NCI-H446 treated with DMSO at 0.1 percent for 48 hours (cell line): Measurements from ENCODE around the gene NUDT14.

ENCODE experiments used
- DNase-seq: peaks from one replicate; lab custom pipeline; 2025; lab: John Stamatoyannopoulos, UW

Gene NUDT14

DNA sequence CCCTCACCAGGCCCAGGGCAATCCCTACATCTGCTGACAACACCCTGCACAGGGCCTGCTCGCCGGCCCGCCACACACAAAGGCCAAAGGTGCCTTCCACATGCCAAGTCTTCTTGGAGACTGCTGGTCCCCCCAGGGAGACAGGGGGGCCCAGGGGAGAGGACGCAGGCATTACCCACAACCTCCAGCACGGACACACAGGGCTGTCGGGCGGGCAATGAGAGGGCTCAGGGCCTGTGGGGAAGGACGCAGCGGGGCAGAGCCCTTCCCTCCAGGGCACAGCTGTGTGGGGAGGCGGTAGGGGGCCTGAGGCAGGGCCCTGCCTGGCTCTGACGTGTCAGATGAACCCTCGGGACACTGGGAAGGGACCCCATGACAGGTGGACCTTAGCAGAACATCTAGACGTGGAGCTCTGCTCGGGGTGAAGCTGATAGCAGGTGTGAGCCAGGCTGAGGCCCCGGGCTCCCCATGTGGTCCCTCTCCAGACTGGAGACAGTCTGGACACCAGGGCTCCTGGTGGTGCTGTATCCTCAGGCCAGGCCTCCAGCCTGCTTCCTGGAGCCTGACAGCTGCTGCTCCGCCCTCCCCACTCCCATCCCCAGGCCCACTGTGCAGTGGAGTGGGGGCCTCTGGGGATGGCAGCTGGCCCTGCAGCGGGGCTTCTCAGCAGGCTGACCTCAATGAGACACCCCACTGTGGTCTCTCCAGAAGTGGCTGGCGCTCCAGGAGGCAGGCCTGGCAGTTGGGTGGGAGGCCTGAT lies 31.6 kb upstream of the NUDT14 start:
- no peak for DNase-seq

DNA sequence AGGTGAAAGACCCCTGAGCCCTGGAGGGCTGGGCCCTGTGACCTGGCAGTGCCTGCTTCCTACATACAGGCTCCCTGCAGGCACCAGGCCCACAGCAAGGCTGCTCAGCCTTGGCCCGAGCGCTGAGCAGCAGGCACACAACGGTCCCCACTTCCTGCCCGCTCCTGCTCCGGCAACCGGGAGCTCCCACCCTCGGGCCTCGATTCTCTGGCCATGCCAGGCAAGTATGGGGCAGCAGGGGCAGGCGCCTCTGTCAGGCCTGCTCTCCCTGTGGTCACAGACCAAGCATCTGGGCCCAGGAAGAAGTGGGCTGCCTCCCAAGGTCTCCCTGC lies 30.6 kb upstream of the NUDT14 start:
- no peak for DNase-seq

DNA sequence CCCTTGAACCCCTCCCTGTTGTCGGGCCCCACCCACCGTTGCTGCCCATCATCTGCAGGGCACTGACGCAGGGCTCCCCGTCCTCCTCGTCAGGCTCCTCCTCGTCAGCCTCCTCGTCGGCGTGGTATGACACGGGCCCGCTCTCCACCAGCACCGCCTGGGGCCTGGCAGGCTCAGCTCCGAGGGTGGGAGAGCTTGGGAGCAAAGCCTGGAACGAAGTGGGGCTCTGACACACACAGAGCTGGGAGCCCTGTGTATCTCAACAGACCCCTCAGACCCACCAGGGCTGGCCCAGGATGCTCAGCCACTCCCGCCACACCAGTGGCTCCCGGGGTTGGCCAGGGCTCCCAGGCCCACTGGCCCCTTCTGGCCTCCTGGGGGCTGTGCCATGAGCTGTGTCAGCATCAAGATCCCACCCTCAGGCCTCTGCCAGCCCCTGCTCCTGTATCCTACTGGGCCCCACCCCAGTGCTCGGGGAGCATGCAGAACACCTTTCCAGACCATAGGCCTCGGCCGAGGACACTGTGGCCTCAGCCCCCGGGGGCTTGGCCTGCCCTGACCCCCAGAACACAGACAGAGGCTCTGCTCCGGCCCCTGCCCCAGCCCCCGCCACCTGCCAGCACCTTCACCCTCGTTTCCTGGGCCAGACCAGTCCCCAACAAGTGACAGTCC lies 30.1 kb upstream of the NUDT14 start:
- no peak for DNase-seq

DNA sequence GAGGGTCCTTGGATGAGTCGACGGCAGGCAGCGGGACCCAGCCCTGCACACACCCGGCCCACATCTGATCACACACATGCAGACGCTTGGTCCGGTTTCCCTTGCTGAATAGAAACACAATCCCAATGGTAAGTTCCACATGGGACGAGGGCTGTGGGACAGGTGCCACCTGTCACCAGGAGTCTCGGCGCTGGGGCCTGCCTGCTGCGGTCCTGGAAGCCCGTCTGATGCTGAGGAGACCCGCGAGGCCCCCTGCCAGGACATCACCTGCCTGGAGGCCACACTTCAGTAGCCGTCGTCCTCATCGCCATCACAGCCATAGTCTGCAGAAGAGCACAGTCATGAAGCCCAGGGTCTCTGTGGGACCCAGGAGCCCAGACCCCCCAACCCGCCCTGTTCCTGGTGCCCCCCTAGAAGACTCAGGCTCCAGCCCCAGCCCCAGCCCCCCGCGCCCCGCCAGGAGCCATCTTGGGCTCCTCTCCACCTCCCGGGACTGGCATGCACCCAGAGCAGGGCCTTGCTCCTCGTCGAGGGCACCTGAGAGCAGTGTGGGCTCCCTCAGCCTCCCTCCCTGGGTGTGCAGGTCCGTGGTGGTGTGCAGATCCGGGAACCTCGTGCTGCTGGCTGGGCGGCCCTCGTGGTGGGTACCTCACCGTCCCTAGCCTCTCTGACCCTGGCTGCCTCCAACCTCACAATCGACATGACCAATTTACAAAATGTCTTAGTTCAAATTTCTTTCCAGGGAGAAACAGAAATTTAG lies 29.3 kb upstream of the NUDT14 start:
- no peak for DNase-seq

DNA sequence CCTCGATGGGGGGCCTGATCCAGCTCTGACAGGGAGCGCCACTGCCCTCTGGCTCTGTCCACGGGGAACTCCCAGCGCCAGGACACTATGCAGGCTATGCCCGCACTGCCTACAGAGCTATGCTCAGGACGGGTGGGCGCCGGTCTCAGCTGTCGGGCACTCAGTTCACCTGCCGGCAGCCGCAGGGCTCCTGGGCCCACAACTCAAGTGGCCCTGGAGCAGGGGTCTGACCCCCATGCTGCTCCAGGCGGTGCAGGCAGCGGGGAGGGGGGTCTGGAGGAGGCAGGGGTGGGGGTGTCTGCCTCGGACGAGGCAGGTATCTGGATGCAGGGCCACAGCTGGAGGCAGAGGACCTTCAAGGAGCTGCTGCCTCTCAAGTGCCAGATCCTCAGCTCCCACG lies 28.5 kb upstream of the NUDT14 start:
- no peak for DNase-seq

DNA sequence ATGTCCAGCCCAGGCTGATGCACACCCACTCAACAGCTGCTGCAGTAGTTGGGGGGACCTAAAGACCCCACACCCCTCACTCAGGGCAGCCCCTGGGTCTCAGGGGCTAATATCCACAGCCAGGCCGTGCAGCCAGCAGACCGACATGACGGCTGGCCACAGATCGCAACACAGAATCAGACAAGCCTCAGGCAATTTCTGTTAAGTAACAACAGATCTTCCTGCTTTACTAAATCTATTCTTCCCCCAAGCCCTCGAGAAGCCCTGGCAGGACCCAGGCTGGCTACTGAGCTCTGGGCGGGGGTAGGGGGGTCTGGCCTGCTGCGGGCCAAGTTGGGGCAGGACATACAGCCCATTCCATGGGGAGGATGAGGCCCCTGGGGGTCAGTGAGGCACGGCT lies 28.0 kb upstream of the NUDT14 start:
- DNase-seq, result no peak

DNA sequence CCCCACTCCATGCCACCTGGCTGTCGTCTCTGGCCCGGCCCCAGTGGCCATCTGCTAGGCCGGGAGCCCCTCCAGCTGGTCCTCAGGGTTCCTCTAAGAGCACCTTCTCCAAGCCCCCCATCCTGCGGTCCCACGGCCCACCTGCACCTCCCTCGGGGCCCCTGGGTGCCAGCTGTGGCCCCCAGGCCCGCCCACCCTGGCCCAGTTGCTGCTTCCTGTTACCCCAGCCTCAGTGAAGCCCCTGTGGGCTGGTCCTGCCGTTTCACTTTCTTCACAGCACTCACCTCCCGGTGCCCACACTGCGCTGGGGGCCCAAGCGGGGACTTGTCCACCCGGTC lies 27.6 kb upstream of the NUDT14 start:
- DNase-seq, result no peak

DNA sequence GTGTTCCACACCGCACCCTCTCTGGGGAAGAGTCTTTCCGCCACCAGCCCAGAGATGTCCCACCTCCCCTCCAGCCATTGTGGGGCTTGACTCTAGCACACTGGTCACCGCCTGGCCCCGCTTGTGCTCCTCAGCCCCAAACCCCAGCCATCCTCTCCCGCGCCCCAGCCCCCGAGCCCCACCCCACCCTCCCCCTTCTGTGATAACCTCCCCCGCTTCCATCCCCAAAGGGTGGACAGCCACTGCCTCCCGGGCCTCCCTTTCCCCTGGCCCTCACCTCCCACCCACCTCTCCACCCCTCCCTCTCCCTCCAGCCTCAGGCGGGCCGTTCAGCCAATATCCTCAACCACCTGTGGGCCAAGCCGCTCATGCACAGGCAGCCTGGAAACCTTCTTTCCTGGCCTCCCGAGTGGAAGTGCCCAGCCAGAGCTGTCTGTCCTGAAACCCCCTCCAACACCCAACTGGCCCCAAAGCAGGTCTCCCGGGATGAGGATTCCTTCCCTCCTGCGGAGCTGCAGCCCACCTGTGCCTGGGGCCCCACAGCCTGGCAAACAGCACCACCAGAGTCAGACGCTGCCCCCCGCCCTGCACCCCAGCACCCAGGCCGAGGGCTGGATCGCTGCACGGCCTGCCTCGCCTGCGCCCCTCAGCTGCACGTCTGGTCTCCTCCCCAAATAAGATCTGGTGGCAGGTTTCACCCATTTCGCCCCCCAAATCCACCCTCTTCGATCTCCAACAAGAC lies 27.1 kb upstream of the NUDT14 start:
- DNase-seq, result no peak

DNA sequence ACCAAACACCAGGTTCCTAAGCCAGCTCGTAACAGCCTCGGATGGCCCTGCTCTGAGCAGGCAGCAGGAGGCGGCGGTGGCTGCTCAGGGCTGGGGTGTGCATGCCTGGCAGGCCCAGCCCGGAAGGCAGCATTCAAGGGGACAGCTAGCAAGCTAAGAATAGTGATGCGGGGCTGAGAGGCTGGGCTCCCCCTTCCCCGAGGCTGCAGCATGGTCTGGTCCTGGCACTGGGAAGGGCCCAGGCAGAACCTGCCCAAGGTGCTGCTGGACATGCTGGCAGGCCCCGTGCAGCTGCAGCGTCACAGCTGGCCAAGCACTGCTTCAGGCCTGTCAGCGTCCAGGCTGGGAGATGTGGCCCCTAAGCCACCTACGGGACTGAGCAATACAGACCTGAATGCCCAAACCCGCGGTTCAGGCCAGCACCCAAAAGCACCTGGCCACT lies 26.4 kb upstream of the NUDT14 start:
- no peak for DNase-seq

DNA sequence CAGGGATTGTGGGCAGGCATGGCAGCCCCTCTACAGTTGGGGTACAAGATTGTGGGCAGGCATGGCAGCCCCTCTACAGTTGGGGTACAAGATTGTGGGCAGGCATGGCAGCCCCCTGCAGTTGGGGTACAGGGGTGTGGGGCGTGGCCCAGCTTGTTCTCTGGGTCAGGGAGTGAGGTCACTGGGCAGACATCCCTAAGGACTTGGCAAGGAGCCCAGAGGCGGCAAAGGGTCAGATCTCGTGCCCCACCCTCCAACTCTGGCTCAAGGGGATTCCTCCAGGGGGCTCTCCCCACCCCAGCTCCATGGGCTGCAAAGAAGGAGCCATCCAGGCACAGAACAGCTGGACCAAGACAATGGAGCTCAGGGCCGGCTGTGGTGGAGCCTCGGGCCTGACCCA lies 25.8 kb upstream of the NUDT14 start:
- DNase-seq, result no peak

DNA sequence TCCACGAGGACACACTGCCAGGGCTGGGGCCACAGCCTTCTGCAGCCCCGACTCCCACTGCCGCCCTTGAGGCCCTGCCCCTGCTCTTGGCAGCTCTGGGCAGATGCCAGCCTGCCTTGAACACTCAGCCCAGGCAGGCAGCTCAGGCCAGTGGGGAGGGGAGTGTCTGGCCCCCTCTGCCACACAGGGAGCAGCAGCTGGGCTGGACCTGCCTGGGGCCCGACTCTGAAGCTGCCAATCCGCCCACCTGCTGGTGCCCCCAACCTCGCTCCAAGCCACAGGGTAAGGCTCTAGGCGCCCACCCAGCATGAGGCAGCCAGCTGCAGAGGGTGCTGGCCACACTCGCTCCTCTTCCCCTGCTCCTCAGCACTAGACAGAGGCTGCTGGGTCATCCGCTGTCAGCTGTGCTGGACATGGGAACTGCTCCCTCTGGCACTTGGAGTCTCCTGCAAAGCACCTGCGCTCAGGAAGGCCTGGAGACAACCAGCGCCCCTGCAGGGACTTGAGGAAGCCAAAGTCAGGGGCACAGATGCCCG lies 24.6 kb upstream of the NUDT14 start:
- DNase-seq, result no peak

DNA sequence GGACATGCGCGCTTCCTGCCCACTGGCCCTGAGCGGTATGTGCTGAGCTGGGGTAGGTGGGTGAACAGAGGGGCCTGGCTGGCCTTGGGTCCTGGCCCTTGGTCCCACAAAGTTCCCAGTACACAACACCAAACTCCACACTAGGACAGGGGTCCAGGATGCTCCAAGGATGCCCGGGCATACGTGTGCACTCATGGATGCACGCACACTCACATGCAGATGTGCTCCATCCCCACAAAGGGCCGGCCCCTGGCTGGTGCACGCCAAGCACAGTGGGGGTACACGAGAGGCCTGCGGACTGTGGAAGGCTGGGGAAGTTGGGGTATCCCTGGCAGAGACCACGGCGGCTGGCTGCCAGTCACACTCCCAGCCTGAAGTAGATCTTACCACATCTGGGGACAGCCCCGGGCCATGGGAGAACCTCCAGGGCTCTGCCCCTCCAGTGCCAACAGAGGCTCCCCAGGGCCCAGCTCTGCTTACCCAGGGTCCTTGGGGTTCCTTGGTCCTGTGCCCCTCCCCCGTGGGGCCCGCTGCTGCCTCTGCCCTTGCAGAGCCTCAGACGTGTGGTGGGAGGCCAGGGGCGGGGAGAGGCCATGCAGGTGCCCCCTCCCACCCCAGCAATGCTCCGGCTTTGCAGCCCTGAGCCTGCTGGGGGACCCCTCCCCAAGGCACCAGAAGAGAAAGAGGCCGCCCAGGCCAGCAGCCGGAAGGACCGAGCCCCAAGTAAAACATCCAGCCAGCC lies 24.0 kb upstream of the NUDT14 start:
- no peak for DNase-seq

DNA sequence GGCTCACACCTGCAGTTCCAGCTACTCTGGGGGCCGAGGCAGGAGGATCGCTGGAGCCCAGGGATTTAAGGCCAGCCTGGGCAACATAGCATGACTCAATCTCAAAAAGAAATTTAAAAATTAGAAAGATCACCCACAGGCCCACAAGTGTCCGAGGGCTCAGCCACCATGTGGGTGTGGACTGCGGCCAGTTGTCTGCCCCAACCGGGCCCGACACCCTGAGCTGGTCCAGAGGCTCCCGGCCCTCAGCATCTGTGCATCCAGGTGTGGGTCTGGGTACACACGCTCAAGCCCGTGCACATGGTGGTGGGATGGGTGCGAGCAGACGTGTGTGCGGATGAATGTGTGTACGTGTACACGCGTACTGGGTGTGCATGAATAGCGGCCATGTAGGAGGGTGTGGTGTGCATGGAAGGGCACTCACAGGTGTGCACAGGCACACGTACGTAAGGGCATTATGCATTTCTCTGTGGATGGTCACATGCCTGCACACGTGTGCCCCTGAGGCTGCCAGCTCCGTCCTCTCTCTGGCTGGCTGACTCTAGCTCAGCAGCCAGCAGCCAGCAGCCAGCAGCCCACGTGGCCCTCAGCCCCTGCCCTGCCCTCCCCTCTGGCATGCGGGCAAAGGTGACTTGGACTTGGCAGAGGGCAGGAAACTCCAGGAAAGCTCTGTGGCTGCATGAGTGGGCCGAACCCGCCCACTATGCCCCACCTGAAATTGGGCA lies 23.3 kb upstream of the NUDT14 start:
- DNase-seq, result no peak

DNA sequence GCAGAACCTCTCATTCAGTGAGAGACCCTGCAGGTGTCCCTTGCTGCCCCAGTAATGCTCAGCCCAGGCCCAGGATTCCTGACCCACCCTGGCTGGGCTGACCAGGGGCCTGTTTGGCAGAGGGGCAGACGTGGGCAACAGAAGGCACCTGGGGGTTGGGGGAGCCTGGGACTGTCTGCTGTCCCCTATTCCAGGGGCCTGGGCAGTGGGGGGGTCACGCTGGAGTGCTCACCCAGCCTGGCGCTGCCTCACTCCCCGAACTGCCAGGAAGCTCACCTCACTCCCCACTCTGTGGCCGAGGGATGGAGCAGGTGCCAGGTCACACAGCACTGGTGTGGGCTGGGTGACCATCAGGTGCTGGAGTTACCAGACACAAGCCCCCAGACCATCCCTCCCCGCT lies 22.6 kb upstream of the NUDT14 start:
- no peak for DNase-seq

DNA sequence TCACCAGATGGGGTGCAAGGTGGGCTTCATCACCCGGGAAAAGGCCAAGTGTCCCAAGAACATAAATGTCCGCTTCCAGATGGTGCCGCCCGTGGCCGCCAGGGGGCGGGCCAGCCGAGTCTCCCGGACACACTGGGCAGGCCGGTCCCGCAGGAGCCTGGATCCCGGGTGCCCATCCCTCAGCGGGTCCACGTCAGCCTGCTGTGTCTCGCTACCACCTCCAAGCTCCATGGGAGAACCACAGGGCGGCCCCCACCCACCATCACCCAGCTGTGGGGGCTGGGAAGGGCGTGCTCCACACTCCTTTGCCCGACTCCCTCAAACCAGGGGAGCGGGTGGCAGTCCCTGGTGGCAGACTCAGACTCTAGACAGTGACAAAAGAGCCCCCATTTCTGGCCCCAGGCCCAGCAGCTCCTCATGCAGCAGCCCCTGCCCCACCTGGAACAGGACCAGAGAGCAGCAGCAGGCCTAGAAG lies 22.0 kb upstream of the NUDT14 start:
- DNase-seq, result no peak

DNA sequence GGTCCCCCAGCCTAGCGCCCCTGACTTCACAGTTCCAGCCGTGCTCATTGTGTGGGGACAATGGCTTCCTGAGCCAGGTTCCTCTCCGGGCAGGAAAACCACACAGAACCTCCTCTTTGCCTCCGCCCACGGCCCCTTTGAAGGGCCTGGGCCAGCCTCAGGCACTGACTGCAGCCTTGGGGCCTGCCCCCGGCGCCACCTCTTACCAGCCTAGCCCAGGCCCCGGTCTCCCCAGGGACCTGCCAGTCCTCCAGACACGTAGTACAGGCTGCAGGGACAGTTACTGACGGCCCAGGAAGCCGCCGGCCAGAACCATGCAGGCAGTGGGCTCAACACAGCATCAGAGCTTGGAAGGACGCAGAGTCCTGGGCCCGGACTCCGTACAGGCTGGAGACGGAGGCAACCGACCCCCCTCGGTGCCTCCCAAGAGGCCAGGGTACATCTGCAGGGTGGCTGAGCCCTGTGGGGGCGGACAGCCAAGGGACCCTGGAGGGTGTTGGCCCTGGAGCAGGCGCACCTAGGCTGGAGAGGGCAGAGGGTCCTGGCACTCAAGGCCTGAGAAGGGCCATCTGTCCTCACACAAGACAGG lies 20.9 kb upstream of the NUDT14 start:
- DNase-seq, result no peak

DNA sequence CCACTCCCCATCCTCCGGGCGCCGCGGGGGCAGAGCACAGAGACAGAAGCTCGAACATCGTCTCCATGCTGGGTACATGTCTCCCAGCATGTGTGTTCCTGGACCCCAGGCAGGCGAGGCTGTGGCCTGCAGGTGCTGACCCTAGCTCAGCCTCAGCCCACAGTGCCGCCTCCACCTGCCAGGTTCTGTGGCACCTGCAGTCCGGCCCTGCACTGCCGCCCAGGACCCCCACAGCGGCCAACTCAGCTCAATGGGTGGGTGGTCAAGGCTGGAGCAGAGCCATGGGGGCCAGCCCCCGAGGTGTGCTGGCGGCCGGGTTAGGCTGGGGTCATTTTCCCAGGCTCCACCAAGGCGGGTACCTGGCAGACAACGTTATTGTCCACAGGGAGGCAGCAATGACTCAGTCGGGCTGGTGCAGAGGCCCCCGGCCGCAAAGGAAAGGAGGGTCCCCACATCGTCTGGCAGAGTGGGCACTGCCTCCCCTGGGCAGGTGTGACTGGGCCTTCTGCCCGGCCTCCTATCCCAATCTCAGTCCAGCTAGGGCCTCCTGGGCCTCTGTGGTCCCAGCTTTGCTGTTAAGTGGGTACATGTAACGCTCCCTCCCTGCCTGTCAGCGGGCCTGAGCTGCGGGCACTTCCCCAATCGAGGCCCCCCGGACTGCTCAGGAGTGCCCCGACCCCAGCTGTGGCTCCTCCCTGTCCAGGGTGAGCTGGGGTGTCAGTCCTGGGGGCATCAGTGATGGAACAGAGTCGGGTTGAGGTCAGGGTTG lies 20.2 kb upstream of the NUDT14 start:
- DNase-seq, result no peak

DNA sequence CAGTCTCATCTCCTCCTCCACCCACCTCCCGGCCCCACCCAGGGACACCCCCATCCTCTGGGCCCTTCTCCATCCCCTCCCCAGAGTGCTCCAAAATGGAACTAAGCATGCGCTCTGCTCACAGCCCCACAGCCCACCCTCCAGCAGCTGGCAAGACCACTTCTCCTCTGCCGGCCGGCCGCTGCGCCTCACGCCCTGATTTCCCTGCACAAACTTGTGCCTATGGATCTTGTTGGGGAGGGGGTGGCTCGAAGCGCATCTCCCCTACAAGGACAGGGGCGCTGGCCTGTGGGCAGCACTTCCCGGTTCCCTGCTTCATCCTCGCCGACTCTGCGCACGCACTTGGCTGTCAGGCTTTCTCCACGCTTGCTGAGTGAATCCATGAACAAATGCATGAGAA lies 19.5 kb upstream of the NUDT14 start:
- no peak for DNase-seq

DNA sequence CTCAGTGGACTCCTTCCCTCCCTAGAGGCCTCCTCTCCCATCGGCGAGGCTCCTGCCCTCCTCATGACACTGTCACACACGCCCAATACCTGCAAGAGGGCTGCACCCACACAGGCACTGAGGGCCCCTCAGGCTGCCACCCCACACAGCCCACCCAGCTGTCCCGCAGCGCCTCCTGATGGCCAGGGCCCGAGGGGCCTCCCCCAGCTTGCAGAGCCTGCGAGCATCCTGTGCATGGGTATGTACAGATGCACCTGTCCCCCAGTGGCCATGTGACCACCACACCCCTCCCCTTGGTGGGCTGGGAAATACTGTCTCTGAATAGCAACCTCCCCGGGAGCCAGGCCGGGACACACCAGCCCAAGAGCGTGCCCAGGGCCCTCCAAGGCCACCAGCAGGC lies 19.0 kb upstream of the NUDT14 start:
- DNase-seq, result no peak

DNA sequence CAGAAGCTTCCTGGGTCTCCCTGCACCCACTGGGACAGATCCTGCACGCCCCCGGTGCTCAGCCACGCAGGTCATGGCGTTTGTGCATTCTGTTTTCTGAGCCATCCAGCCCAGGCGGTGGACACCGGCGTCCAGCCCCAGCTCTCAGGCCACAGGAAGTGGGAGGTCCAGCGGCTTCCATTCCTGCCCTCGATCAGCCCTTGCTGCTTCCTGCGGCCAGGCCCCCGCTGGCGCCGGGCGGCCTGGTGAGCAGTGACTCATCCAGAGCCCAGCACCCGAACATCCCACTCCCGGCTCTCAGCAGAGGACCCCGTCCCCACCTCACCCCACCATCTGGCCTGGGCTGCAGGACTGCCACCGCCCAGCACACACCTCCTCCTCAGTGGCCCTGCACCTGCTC lies 18.0 kb upstream of the NUDT14 start:
- DNase-seq, result no peak
